Stimulated activated CD4-positive, alpha-beta T cell treated with anti-CD3 and anti-CD28 coated beads, Interleukin-4, amount 100 ng/mL, for 24 hours (primary cell): ENCODE data around the gene MOSPD3.

Source experiments
- DNase-seq: peaks from one replicate; pipeline ENCODE4 v3.0.0-alpha.2; 2020

MOSPD3 gene

DNA sequence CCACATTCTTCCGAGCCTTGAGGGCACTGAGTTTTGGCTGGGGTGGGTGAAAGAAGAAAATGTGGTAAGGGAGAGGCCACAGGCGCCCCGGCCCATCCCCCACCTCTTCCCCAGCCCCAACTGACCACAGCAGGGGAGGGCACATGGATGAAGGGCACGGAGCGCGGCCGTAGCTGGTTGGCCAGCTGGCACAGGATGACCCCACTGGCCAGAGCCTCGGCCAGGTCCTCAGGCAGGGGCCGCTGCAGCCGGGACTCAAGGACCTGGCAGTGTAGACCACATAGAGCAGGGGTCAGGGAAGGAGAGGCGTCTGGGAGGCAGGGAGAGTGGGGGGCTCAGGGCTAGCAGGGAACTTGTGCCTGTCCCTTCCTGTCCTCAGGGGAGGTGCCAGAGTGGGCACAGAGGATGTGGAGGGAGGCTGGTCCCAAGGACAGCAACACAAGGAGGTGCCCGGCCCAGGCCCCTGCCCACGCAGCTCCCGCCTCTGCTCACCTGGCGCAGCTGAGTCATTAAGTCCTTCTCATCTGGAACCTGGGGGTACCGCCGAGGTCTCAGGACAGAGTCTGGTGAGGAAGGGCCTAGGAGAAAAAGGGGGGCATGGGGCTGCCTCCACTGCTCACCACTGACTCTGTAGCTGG, 36.5 kb upstream of the MOSPD3 start:
- DNase-seq, result no peak

DNA sequence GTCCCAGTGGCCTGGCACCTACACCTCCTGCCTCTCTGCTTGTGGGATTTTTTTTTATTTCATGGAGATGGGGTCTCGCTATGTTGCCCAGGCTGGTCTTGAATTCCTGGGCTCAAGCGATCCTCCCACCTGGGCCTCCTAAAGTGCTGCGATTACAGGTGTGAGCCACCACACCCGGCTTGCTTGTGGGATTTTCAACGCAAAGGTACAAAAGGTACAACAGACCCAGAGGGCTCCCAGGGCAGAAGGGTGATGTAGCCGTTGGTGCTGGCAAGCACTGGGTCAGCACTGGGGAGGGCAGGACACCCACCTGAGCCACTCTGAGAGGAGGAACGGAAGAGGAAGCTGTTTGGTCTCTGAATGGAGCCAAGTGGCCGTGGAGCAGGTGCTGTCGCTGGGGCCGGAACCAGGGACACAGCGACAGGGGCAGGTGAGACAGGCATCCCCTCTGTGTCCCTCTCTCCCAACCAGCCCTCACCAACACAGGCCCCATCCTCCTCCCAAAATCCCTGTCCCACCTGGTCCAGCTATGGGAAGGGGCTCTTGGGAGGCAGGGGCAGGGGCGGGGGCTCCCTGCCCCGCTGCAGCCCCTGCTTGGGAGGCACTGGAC, 35.9 kb upstream of the MOSPD3 start:
- no peak for DNase-seq

DNA sequence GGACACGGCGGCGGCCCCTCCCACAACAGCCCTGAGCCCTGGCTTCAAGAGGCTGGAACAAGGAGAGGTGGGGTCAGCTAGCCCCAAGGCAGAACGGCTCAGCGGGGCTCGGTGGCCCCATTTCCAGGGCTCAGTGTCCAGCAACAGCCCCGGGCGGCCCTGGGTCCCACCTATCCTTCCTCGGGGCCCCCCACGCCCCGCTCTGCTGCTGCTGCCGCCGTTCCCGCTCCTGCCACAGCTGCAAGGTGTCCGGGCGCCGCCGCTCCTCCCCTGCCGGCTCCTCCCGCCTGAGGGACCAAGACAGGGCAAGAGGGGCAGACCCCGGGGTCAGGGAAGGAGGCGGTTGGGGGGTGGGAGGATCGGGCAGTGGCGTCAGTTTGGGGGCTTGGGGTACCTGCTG, 35.2 kb upstream of the MOSPD3 start:
- DNase-seq, result no peak

DNA sequence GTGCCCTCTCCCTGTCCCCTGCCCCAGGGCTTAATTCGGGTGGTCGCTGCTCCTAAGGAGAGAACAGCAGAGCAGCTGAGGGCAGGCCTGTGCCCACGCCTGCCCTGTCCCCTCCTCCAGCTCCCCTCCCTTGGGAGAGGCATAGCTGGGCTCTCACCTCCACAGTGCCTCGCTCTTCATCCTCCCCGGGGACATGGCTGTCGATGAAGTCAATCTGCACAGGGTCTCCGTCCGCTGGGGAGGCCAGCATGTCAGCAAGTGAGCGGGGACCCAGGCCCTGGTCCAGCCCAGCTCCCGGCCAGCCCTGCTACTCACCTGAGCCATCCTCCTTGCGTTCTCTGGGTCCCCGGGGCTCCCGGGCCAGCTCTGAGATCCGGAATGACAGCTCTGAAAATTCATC, 34.8 kb upstream of the MOSPD3 start:
- DNase-seq, result no peak

DNA sequence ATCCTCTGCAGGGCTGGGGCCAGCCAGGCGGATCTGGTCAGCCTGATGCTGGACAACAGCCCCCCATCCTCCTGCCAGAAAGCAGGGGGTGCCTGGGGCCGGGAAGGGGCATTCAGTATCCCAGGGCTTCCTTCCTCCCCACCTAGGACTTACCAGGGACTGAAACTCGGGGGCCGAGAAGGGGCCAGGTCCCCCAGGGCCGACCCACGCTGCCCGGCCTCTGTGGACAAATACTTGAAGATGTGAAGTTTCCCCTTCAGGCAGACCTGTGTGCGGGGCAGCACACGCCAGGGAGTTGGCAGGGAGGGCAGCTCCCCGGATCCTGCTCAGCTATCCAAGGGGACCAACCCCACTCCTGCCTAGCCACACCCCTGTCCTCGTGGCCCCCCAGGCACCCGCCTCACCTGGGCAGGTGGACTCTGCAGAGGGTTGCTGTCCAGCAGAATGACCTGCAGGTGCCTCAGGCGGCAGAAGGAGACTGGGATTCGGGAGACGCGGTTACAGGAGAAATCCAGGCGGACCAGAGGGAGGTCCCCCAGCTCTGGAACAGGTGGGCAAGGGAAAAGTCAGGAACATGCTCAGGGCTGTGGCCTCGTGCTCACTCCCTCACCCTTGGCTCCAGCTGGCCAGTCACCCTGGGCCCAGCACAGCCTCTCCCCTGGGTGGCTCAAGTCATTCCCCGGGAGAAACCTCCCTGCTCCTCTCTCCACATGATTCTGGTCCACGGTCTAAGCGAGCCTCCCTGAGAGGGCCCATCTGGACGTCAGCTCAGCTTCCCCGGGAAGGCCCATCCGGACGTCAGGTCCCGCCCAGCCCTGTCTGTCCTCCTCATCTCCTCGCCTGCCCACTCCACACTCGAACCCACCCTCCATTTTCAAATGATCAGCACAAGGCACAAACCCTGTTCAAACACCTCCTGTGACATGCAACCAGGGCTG, 33.8 kb upstream of the MOSPD3 start:
- no peak for DNase-seq

DNA sequence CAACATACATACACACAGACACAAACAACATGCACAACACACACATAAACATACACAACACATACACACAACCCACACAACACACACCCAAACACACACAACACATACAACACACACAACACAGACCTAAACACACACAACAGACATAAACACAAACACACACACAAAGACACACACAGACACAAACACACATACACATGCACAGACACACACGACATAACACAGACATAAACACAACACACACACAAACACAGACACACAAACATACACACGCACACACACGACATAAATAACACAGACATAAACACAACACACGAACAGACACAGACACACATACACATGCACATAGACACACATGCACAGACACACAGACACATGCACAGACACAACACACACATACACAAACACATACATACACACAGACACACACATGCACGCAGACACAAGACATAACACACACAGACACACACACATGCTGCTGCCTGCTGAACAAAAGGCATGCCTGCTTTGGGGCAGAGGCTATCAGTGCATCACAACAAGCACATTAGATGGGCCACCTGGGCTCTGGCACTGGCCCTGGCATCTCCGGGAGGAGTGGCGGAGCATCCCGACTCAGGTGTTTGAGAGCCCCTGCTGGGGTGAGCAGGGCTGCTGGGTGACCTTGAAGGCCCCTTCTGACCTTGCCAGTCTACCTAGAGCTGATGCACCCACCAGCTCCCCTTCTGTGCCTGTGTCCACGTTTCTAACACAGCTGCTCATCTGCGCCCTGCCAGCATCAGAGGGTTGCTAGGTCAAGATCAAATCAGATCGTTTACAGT, 31.7 kb upstream of the MOSPD3 start:
- DNase-seq, result no peak

DNA sequence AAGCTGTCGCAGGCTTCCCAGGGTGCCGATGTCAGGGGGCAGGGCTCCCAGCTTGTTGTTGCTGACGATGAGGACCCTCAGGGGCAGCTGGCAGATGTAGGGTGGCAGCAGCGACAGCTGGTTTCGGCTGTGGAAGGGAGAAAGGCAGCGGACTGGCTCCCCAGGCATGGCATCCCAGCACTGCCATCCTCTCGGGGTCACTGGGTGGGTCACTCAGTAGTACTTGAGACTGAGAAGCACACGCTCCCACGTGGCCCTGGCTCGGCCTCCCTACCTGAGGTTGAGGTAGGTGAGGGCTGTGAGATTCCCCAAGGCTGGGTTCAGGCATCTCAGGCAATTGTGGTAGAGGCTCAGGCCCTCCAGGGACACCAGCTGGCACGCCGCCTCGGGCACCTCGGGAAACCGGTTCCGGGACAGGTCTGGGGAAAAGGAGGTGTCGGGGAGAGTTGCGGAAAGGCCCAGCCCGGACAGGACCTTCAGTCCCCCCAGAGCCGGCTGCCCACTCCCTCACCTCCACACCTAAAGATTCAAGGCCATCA, 30.2 kb upstream of the MOSPD3 start:
- no peak for DNase-seq

DNA sequence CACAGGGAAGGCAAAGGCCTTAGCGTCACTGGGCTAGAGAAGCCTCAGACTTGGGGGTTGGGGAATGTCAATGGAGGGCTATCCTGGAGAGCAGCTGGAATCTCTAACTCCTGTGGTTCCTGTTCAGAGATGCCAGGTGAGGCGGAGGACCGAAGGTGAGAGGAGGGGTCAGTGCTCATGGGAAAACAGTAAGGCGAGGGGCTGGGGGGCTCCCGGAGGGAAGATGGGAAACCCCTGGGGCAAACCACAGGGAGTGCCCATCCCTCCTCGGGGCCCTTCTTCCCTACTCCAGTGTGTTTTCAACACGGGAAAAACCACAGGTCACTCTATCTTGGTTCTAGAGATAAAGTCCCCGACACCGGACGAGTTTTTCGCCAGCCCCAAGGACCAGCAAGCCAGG, 29.7 kb upstream of the MOSPD3 start:
- no peak for DNase-seq

DNA sequence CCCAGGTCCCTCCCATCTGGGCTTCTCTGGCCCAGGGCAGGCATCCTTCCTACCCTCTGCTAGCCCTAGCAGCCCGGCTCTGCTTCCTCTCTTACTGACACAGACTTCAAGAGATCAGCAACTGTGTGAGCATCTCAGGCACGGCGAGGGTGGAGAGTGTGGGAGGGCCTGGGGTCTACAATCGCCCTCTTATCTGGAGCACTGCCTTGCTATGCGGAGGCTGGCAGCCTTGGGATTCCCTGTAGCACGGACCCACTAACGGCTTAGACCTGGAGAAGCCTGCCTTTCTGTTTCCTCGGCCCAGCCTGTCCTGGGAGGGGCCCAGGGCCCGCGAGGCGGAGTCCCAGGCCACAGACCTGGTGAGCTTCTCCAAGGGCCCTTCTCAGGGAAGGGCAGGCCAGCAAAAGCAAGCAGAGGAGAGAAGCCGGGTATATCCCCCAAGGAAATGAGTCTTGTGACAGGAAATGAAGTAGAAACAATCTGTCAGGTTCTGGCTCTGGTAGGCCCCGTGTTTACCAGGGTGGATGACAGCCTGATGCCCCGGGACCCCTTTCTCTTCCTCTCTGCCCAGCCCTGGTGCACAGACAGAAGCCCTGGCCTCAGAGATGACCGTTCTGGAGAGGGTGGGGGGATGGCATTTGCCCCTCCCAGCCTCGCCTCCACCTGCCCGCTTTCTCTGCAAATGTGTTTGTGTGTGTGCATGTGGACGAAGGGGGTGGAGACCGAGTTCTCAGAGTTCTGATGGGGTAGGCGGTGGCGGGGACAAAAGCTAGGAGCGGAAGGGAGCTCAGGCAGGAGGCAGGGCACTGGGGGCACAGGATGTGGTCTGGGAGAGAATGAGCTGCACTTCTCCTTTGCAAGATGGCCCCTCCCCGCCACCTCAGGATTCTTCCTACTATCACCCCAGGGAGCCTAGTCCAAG, 28.9 kb upstream of the MOSPD3 start:
- peak; percentile 72 for DNase-seq

DNA sequence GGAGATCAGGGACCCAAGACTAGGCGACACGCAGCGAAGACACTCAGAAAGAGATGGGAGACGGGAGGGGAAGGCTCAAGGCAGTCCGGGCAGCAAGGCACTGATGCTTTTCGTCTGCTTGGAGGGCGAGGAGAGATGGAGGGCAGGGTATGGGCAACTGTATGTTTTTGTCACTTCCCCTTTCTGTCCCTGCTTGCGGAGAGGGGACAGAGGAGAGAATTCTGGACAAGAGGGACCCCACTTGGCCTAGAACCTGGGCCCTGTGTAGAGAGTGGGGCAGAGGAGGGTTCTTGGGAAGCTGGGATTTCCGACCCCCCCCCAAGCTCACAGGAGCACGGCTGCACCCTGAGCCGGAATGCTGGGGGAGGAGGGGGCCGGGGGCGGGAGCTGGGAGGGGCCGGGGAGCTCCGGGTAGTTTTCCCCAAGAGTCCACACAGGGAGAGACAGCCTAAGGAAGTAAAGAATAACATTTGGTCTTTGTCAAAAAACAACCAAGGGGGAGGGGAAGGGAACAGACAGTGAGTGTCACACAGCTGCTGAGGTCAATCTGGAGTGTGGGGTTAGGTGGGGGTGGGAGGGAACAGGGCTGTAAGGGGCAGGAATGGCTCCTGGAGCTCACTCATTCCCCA, 28.2 kb upstream of the MOSPD3 start:
- DNase-seq, result no peak

DNA sequence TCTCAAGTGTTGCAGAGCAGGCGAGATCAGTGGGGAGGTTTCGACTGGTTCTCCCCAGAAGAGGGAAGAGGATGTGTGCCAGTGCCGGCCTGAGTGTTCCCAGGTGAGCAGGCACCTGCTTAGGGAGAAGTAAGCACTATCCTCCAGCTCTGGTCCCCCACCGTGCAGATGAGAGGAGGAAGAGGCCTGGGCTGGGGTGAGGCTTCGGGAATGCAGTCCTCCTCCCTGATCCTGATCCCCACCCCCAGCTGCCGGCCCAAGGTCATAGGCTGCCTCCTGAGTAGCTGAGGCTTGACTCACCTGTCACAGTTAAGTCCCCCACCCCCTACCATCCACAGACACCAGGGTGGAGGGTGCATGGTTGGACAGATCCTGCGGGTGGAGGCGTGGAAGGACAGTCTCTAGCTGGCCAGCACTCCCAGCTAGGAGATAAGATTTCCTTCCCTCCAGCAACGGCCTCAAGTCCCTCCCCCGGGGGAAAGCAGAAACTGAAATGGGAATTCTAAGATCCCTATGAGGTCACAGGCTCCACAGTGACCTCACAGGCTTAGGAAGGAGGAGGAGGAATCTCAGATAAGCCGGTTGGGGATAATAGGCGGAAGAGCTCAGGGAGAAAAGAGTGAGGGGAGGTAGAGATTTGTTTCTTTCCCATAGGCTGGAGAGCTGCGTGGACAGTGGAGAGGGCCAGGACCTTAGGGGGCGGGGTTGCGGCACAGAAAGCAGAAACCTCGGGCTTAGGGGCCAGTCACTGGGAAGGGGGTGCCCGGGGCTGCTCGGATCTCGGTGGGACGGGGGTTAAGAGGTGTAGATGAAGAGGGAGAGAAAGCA, 27.4 kb upstream of the MOSPD3 start:
- DNase-seq, result no peak

DNA sequence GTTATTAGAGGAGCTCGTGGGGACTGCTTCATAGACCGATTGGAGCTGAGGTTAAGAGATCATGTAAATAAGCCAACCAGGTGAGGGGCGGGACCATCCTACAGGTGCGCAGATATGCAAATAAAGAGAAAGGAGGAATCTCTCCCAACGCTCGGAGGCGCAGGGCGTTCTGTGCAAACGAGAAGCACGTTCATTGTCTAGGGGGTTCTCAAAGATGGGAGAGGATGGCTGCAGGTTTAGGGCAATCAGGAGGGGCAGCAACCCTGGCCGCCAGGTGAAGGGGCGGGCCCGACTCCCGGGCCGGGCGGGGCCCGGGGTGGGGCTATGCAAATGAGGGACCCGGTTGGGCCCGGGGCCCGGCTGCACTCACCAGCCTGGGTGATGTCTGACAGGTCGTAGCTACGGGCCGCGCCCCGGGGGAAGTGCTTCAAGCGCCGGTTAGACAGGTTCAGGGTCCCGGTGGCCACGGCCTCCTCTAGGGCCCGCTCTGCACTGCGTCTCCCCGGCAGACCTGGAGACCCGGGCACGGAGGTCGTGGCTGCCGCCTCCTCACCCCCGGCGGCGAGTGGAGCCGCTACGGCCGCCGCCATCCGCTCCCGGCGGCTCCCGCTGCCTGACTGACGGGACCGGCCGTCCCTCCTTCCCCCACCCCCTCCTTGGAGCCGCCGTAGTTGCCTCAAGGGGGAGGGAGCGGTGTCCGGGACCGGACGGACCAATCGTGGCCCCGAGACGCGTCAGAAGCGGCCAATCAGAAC, 26.7 kb upstream of the MOSPD3 start, which contains the start of gene LRCH4:
Gene LRCH4, minus strand, starts transcription at position 619 of the 755 bp plus-strand sequence. Its CDS starts 29 bp downstream, at position 590.
- peak; percentile 47 for DNase-seq

DNA sequence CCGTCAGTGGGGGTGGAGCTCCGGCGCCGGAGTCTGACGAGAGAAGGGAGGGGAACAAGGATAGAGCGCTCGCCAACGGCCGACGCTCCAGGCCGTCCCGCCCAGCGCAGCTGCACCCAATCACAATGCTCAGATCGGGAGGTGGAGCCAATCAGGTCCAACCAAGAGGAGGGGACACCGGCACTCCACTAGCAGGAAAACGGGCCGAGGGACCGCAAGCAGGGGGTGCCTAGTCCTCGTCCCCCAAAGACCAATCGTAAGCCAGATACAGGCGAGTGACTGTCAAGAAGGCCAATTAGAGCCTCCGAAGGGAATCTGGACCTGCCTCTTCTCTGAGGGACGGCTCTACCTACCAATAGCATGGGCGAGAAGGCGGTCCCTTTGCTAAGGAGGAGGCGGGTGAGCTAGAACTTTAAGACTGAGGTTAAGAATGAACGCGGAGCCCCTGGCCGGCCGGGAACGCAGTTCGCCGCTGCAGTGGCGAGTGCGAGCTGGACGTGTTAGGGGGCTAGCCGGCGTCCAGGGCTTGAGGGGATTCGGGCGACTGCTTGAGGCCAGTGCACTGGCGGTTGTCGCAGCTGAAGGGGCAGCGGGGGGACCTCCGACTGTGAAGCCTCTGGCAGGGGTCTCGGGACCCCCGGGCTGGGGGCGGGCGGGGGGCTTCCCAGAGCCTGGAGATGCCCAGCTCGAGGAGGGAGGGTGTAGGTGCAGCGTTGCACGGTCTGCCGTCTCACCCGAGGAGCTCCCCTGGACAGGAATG, 25.9 kb upstream of the MOSPD3 start, which contains the start of gene FBXO24:
Gene FBXO24, plus strand, starts transcription at position 63 of the 760 bp plus-strand sequence. Its CDS starts 298 bp downstream, at position 361.
- DNase-seq, result peak; percentile 99

DNA sequence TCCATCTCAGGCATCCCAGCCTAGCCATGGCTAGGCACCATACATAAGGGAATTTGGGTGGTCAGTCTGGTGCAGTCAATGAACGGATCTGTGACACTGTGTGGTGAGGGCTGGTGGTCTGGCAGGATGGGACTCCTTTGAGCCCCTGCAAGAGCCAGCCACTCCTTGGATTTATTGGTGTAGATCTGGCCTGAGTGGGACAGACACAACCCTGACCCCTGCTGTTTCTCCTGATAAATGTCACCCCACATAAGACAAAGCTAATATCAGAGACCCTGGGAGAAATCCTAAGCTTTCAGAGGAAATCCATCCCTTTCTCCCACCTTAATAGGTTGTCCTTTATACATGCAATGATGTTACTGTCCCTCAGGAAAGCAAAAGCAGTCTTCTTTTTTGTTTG, 23.9 kb upstream of the MOSPD3 start:
- no peak for DNase-seq

DNA sequence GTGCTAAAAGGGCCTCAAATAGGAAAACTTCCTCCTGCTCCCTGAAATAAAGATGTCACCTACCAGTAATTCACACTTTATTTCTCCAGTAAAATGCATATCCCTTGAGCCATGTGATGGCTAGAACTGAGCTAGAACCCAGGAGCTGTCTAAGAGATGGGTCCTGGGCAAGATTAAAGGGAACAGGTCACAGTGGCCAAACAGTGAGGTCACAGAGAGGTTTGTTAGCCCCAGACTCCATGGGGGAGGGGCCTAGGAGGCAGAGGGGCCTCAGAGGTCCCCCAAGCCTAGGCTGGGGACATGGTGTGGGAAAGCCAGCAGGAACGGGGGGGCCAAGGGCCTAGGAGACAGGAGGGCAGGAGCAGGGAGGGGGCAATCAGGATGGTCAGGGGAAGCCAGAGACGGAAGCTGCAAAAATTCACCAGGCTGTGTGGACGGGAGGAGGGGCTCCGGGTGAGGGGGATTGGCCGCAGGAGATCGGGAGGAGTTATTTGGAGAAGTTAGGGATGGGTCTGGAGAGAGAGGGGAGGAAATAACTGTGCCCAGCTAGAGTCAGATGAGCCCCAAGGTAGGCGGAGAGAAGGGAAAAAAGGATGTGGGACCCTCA, 22.9 kb upstream of the MOSPD3 start:
- no peak for DNase-seq

DNA sequence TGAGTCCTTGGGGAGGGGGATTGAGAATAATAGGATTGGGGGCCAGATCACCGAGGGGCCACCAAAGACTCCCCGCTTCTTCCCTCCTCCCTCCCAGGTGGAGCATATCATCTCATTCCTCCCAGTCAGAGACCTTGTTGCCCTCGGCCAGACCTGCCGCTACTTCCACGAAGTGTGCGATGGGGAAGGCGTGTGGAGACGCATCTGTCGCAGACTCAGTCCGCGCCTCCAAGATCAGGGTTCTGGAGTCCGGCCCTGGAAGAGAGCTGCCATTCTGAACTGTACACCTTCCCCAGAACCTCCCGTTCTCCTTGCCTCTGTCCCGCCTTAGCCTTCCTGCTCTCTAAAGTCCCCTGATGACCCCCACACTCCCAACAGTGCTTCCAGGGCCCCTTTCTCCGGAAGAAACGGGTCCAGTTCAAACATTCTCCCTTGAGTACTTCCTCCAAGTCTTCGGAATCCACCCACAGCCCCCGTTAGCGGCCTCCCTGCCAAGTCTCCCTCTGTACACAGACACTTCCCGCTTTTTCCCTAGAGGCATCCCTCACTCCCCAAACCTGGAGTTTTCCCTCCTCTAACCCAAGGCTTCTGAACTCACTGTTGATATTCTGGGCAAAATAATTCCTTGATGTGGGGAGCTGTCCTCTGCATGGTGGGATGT, 22.1 kb upstream of the MOSPD3 start:
- DNase-seq, result no peak

DNA sequence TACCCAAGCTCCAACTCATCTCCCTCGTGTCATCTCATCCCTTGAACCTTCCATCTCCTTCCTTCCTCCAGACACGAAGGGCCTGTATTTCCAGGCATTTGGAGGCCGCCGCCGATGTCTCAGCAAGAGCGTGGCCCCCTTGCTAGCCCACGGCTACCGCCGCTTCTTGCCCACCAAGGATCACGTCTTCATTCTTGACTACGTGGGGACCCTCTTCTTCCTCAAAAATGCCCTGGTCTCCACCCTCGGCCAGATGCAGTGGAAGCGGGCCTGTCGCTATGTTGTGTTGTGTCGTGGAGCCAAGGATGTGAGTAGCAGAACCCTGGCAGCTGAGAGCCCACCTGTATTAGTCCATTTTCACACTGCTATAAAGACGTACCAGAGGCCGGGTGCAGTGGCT, 20.7 kb upstream of the MOSPD3 start:
- no peak for DNase-seq
